Limb (tissue), 2 donors: ENCODE measurements around the gene LCP2.

Source experiments
- DNase-seq, 2 donors: peaks; one replicate each; pipeline ENCODE4 v3.0.0-alpha.2; 2016; ENCODE audit errors: extremely low spot score in 2 of 2

Gene LCP2

GRCh38 chr5:170296036-170296934 is 1.3 kb downstream of the LCP2 start:
- DNase-seq, result no peak

GRCh38 chr5:170294556-170294955 is 3.0 kb downstream of the LCP2 start:
- no peak for DNase-seq

DNA sequence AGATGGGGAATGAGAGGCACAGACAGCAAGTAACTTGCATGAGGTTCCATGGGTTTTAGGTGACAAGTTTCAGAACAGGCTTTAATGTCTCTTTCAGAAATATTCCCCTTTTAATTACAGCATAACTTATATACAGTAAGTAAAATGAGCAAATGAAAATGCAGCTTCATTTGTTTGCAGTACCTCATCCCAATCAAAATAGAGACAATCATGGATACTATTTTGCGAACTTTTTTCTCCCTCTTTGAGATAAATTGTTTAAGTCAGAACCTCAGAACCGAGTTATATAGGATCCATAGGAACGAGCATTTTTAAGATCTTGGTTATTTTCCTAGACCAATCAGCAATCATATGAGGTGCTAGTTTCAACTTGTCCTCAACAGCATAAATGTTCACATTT is 3.5 kb downstream of the LCP2 start:
- DNase-seq, result no peak

DNA sequence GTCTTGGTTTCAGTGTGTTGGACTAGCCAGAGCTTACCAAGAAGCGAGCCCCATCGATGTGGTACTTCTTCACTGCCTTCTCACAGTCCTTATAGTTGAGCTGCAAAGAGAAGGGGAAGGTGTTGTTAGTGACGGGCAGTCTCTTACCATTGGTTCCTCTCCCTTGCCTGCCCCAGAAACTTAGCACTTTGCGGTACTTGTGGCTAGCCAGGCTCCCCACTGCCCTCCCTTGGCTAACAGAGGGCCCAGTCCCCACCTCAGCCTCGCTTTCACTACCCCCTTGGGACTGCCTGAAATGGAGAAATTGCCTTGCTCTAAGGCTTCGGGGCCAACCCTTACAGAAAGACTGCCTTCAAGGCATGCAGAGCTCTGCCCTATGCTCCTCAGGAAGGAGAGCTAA is 4.3 kb downstream of the LCP2 start:
- DNase-seq, result no peak

- no peak for DNase-seq
These were observed 5.1 kb downstream of the LCP2 start for GRCh38 chr5:170292179-170293104.

GRCh38 chr5:170290498-170290897 is 7.1 kb downstream of the LCP2 start:
- no peak for DNase-seq

GRCh38 chr5:170289764-170290163 is 7.8 kb downstream of the LCP2 start:
- no peak for DNase-seq

- DNase-seq, result no peak
These were observed 8.5 kb downstream of the LCP2 start for GRCh38 chr5:170289121-170289520.

- no peak for DNase-seq
These were observed 9.0 kb downstream of the LCP2 start for GRCh38 chr5:170288551-170288950.

DNA sequence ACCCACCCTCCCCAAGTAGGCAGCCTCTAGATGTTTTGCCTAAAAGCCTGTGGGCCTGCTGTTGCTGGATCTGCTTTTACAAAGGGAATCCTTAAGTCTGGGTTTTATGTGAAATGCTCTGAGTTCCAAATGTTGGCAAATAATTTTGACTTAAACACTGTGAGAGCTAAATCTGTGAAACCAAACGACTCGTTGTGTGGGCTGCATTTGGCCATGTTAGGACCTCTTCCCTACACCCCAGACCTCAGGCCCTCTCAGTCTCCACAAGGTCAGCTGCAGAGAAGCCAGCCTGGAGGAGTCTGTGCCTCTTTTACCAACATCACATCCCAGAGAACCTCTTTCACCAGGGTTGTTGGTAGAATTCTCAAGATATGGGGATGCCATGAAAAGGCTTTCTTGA is 9.4 kb downstream of the LCP2 start:
- no peak for DNase-seq

- no peak for DNase-seq
These were observed 10.0 kb downstream of the LCP2 start for GRCh38 chr5:170287532-170287931.

DNA sequence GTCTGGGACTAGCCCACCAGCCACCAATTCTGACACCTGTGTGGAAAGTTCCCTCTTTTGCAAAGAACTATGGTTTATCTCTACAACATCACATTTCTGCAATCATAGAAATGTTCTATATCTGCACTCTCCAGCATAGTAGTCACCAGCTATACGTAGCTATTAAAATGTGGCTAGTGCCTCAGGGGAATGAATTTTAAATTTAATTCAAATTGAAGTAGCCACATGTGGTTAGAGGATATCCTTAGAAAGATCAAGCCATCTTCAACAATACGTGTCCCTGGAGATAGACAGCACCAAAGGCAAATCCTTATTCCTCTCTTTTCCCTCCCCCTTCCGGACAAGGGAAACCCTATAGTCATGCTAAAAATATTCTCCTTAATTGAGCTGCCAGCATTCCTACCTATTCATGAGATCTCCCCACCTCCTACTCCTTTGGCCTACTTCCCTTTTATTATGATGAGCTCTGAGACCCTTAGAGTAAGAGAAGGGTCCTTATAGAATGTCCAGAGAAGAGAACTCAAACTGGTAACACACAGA is 11.1 kb downstream of the LCP2 start:
- no peak for DNase-seq

DNA sequence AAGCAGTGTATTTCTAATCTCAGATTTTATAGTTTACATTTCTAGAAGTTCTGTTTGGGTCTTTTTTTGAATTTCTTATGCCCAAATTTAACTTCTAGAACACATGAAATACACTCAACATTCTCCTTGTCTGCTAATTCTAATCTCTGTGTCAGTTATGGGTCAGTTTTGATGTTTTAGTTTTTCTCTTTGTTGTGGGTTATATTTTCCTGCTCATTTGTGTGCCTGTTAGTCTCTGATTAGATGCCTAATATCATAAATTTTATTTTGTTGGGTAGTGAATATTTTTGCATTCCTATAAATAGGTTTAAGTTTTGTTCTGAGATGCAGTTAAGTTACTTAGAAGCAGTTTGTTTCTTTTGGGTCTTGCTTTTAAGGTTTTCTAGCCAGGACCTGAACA is 12.4 kb downstream of the LCP2 start:
- no peak for DNase-seq

DNA sequence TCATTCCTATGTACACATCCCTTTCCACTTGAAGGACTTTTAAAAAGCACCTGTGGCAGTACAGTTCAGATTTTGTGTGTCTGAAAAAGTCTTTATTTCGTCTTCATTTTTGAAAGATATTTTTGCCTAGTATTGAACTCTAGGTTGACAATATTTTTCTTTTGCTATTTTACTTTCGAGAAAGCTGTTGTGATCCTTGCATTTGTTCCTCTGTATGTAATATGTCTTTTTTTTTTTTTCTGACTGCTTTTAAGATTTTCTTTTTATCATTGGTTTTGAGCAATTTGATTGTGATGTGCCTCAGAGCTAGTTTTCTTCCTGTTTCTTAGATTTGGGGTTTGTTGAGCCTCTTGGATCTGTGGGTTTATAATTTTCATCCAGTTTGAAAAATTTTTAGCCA is 13.3 kb downstream of the LCP2 start:
- DNase-seq, result no peak

GRCh38 chr5:170283296-170283695 is 14.3 kb downstream of the LCP2 start:
- no peak for DNase-seq

GRCh38 chr5:170280011-170280493 is 17.5 kb downstream of the LCP2 start:
- DNase-seq, result no peak

GRCh38 chr5:170279459-170279817 is 18.1 kb downstream of the LCP2 start:
- no peak for DNase-seq

GRCh38 chr5:170278611-170279458 is 18.7 kb downstream of the LCP2 start:
- no peak for DNase-seq

DNA sequence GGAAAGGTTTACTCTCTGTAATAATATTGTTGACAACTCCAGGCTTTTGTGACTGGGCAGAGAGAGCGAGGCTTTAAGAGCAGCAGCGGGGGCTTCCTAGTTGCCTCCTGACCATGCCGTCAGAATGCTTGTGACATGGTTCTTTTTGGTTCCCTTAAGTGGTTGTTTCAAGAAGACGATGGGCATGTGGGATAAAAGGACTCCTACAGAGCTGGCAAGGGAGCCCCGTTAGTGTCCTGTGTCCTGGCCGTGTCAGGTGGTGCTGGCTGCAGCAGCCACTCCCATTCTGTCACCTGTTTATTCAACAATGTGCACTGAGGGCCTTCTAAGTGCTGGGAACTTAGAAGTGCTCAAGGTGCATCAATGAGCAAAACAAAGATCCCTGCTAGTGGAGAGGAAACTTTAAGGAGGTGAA is 19.7 kb downstream of the LCP2 start:
- DNase-seq, result no peak

- no peak for DNase-seq
These were observed 21.4 kb downstream of the LCP2 start for GRCh38 chr5:170276140-170276539.

DNA sequence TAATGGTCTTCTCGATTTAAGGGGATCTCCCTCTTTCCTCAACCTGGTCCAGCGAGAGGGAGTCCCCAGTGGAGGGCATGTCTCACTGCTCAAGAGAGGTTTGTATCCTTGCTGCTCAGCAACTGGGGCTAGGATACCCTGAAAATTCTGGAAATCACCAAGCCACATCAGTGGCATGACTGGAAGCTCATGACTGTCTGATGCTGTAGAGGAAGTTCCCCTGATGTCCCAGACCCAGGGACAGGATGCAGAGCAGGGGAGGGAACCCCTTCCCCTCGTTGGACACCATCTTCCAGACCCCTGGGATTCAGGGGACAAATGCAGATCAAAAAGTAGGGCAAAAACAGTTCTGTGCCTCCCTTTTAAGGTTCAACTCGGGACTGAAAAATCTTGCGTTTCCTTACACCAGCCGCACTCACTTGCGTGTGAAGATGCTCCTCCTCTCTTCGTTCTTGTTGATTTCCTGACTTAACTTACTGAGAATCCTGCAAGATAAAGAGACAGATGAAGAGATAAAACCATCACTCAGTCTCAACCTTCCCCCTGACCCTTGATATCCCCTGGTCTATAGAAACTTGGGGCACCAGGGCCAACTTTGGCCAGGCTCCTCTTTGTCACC is 22.1 kb downstream of the LCP2 start:
- DNase-seq, result no peak
